Measurements from ENCODE around the gene NXN. TPM values are rescaled to one million over a fixed set of nuclear protein-coding genes. Genes with fewer than 3 reads are reported as not detected.
A peak's percentile ranks its signal among the peaks of the same experiment; 100 is the strongest.

Gene NXN
- total RNA-seq, 1 donor from 2014 or later, result 76.4 TPM

DNA sequence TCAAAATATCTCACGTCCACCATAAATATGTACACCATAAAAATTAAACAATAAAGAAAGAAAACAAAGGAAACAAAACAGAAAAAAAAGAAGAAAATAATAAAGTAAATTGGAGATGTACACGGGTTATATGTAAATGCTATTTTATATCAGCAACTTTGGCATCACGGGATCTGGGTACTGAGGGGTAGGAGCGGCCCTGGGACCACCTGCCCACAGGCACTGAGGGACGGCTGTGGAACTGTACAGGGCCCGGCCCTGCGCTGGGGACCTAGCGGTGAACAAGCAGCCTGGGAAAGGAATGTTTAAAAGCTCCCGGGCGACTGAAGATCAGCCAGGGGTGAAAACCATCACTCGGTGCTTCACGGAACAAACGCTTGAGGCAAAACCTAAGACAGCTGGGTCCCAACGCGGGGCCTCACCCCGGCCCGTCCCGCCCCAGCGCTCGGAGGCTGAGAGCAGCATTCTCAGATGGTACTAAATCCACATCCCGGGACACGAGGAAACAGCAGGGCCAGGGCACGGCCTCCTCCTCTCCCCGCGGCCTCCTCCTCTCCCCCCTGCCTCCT is 31.2 kb downstream of the NXN start:
- Mint-ChIP-seq H3K4me3 (no peak overlapping the region), H3K27me3 (ENCODE audit: low read depth) (no peaks in the 10 kb centered on the region), H3K27ac (ENCODE audit: unreplicated experiment) (no peak overlapping the region), H3K9me3 (no peaks in the 10 kb centered on the region), H3K4me1 (peaks cover 44% of the 10 kb centered on the region), H3K36me3 (ENCODE audit: low read depth) (peaks cover 3% of the 10 kb centered on the region)
- TF ChIP-seq, protein P1, sequence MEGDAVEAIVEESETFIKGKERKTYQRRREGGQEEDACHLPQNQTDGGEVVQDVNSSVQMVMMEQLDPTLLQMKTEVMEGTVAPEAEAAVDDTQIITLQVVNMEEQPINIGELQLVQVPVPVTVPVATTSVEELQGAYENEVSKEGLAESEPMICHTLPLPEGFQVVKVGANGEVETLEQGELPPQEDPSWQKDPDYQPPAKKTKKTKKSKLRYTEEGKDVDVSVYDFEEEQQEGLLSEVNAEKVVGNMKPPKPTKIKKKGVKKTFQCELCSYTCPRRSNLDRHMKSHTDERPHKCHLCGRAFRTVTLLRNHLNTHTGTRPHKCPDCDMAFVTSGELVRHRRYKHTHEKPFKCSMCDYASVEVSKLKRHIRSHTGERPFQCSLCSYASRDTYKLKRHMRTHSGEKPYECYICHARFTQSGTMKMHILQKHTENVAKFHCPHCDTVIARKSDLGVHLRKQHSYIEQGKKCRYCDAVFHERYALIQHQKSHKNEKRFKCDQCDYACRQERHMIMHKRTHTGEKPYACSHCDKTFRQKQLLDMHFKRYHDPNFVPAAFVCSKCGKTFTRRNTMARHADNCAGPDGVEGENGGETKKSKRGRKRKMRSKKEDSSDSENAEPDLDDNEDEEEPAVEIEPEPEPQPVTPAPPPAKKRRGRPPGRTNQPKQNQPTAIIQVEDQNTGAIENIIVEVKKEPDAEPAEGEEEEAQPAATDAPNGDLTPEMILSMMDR (conservative IDR thresholded peaks at IDR 0.05), result no peak
- no peak for DNase-seq (ENCODE audit: low read depth, low spot score)

DNA sequence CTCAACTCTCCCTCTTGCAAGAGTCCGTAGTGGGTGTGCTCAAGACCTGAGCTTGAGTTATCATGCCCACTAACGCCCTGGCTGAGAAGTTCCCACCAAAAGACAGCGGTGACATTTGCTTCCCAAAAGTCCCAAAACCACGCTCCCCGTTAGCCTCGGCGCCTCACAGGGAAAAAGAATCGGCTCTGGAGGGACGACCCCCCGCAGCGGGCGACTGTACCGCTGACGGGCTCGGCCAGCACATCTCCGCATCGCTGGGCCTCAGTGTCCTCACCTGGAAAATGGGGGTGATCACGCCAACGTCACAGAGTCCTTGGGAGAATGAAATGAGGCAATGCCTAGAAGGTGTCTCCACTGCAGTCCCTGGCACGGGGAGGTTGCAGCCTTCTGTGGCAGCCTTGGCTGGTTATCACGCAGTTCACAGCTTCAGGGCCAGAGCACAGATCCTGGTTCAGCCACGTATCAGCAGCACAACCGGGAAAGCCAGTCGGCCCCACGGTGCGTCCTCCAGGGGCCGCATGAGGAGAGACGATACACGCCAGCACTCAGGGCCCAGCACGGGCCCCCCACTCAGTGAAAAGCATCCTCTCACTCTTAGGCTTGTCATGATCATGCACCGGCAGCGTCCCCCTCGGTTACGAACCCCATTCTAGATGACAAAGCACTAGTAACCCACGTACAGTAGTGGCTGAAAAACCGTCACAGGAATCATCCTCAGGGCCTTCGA is 32.9 kb downstream of the NXN start:
- H3K36me3 Mint-ChIP-seq (ENCODE audit: low read depth), result peaks cover 3% of the 10 kb centered on the region
- DNase-seq (ENCODE audit: low read depth, low spot score), result no peak
- TF ChIP-seq, protein P1 (conservative IDR thresholded peaks at IDR 0.05), result no peak
- peaks cover 47% of the 10 kb centered on the region for H3K4me1 Mint-ChIP-seq
- no peaks in the 10 kb centered on the region for H3K27me3 Mint-ChIP-seq (ENCODE audit: low read depth)
- H3K27ac Mint-ChIP-seq (ENCODE audit: unreplicated experiment), result no peak overlapping the region
- peak overlapping the region; percentile 54 for H3K4me3 Mint-ChIP-seq
- no peaks in the 10 kb centered on the region for H3K9me3 Mint-ChIP-seq

DNA sequence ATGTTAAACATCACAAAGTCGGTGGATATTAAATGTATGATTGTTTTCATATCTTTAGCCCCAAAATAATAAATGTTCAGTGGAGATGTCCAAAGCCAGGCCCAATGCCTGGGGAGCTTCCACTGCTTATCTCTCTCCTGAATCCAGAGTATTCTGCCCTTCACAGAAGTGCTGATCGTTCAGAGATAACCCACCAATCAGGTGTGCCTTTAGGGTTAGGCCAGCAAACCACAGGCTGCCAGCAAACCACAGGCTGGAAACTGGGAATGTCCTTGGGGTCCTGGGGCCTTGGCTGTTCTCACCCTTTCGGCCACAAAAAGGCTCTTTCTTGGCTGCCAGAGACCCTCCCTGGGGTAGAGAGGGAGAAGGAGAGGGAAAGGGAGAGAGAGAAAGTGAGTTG is 33.9 kb downstream of the NXN start:
- Mint-ChIP-seq H3K4me1 (peaks cover 37% of the 10 kb centered on the region), H3K27ac (ENCODE audit: unreplicated experiment) (peak overlapping the region; percentile 89), H3K36me3 (ENCODE audit: low read depth) (peaks cover 3% of the 10 kb centered on the region), H3K4me3 (no peak overlapping the region), H3K27me3 (ENCODE audit: low read depth) (no peaks in the 10 kb centered on the region), H3K9me3 (no peaks in the 10 kb centered on the region)
- TF ChIP-seq, protein P1 (conservative IDR thresholded peaks at IDR 0.05), result no peak
- no peak for DNase-seq (ENCODE audit: low read depth, low spot score)

DNA sequence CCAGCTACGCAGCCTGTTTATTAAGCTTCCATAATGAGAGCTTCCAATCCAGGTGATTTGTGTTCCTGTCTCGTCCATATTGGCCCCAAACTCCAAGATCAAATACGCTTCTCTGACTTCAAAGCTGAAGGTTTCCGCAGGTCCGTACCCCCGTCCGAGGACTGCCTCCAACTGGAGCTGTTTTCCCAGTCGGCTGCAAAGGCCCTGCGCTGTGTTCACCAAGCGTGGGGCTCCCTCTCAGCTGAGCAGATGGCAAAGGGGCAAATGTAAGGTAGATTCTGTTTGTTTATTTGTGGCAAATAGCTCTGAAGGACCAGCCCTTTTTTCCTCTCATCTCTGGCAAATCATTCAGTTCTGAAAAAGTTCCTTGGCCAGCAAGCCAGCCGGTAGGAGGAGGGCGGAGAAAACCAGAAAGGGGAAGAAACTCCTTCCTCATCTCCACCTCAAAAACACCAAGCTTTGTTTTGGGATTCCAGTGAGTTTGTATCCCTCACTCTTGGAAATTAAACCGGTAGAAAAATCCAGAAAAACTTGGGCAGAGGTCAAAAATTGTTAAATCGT is 35.2 kb downstream of the NXN start:
- no peak overlapping the region for H3K4me3 Mint-ChIP-seq
- H3K9me3 Mint-ChIP-seq, result no peaks in the 10 kb centered on the region
- no peaks in the 10 kb centered on the region for H3K27me3 Mint-ChIP-seq (ENCODE audit: low read depth)

DNA sequence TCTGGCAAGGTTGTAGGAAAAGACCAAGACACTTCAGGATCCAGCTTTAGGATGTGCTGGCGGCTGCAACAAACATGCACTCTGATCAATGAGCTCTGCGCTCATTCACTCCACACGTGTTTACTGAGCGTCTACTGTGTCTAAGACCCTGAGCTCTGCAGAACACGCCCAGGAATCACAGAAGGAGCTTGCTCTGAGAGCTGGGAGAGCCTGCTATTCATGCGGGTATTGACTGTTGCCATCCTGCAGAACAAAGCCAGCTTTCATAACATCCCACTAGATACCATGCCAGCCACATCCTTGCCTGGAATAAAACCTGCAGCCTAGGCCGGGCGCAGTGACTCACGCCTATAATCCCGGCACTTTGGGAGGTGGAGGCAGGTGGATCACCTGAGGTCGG is 44.1 kb downstream of the NXN start:
- Mint-ChIP-seq H3K27me3 (ENCODE audit: low read depth) (no peaks in the 10 kb centered on the region), H3K9me3 (no peaks in the 10 kb centered on the region), H3K27ac (ENCODE audit: unreplicated experiment) (no peak overlapping the region), H3K4me1 (peaks cover 52% of the 10 kb centered on the region), H3K4me3 (peak overlapping the region; percentile 68), H3K36me3 (ENCODE audit: low read depth) (peaks cover under 1% of the 10 kb centered on the region)
- TF ChIP-seq, protein P1 (conservative IDR thresholded peaks at IDR 0.05), result no peak
- DNase-seq (ENCODE audit: low read depth, low spot score), result no peak

More for the DNA sequence above, 35.2 kb downstream of the NXN start:
- Mint-ChIP-seq H3K27ac (ENCODE audit: unreplicated experiment) (no peak overlapping the region), H3K36me3 (ENCODE audit: low read depth) (peaks cover 3% of the 10 kb centered on the region), H3K4me1 (peaks cover 31% of the 10 kb centered on the region)
- no peak for DNase-seq (ENCODE audit: low read depth, low spot score)
- TF ChIP-seq, protein P1 (conservative IDR thresholded peaks at IDR 0.05), result no peak

All from neural crest cell (in vitro differentiated cells).